Measurements from ENCODE around the gene SIGMAR1. TPM values are rescaled to one million over a fixed set of nuclear protein-coding genes. Genes with fewer than 3 reads are reported as not detected.

SIGMAR1 gene
- total RNA-seq, 1 experiment from 2014 or later, result 165 TPM

GRCh38 chr9:34675869-34676268 is 38.3 kb upstream of the SIGMAR1 start:
- ChIA-PET CTCF (interaction anchor here (1.1 to 1.4 kb wide), 2 partner anchors 27 to 42 kb away, joined by 3 to 5 read pairs; no protein-coding TSS in a partner anchor), POLR2A (ENCODE audit: low non-redundant PET) (no interaction called here)
- Histone ChIP-seq H3K4me1 (ENCODE audit: insufficient read depth, low read length, poor library complexity, severe bottlenecking) (no peaks in the 10 kb centered on the region), H3K4me3 (ENCODE audit: low read depth, low read length, poor library complexity, severe bottlenecking) (no peak overlapping the region), H3K9me3 (ENCODE audit: low read depth, low read length, poor library complexity, severe bottlenecking) (no peaks in the 10 kb centered on the region), H3K27me3 (replicated peaks; ENCODE audit: insufficient read depth, low read depth, low read length, poor library complexity) (no peaks in the 10 kb centered on the region), H3K36me3 (ENCODE audit: insufficient read depth, low read length, poor library complexity, severe bottlenecking) (no peaks in the 10 kb centered on the region), H3K27ac (ENCODE audit: low read depth, low read length, poor library complexity, severe bottlenecking) (no peak overlapping the region)
- BruUV-seq (replicated peaks), result no TSS peak
- no peak for TF ChIP-seq CTCF (conservative IDR thresholded peaks at IDR 0.05; ENCODE audit: low read depth, low read length)
- no peak for TF ChIP-seq EZH2 (IDR thresholded peaks at IDR 0.05; ENCODE audit: borderline replicate concordance, low read depth, low read length, poor library complexity, severe bottlenecking)
- no peak for DNase-seq (ENCODE audit: low spot score)
- intact Hi-C loops (cut with micrococcal nuclease; ENCODE audit: unreplicated experiment), result loop anchor here (2.0 kb wide), 1 partner anchor 27 kb away; no protein-coding TSS in a partner anchor

DNA sequence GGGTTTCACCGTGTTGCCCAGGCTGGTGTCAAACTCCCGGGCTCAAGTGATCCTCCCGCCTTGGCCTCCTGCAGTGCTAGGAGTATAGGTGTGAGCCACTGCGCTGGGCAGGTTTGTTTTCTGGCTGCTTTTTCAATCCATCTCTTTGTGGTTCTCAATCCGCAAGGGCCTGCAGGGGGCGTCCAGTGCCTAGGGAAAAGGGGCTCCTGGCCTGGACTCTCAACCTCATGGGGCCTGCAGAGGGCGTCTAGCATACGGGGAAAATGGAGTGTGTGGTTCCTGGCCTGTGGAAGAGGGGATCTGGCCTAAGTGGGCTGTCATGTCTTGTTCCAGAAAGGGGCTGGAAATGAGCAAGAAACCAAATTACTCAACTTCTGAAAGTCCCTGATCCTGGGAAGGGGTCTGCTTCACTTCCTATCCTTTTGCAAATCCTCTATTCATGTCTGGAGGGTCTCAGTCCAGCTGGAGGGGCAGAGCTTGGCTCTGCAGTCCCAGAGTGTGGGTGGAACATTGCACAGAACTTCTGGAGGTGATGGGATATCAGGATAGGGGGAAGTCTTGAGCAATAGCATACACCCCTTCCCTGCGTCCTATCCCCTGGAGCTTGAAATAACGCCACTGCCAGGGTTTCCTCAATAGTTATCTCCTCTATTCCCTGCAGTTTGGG is 37.6 kb upstream of the SIGMAR1 start:
- peak; percentile 88 for TF ChIP-seq CTCF (conservative IDR thresholded peaks at IDR 0.05; ENCODE audit: low read depth, low read length)
- TF ChIP-seq EZH2 (IDR thresholded peaks at IDR 0.05; ENCODE audit: borderline replicate concordance, low read depth, low read length, poor library complexity, severe bottlenecking), result no peak
- Histone ChIP-seq H3K4me3 (ENCODE audit: low read depth, low read length, poor library complexity, severe bottlenecking) (no peak overlapping the region), H3K27me3 (replicated peaks; ENCODE audit: insufficient read depth, low read depth, low read length, poor library complexity) (no peaks in the 10 kb centered on the region), H3K9me3 (ENCODE audit: low read depth, low read length, poor library complexity, severe bottlenecking) (no peaks in the 10 kb centered on the region), H3K27ac (ENCODE audit: low read depth, low read length, poor library complexity, severe bottlenecking) (no peak overlapping the region), H3K36me3 (ENCODE audit: insufficient read depth, low read length, poor library complexity, severe bottlenecking) (no peaks in the 10 kb centered on the region), H3K4me1 (ENCODE audit: insufficient read depth, low read length, poor library complexity, severe bottlenecking) (no peaks in the 10 kb centered on the region)
- intact Hi-C loops (cut with micrococcal nuclease; ENCODE audit: unreplicated experiment), result loop anchor here (2.0 kb wide), 1 partner anchor 28 kb away; no protein-coding TSS in a partner anchor
- CTCF ChIA-PET, result interaction anchor here (1.1 to 1.4 kb wide), 2 partner anchors 27 to 41 kb away, joined by 3 to 5 read pairs; no protein-coding TSS in a partner anchor
- BruUV-seq (replicated peaks), result no TSS peak
- POLR2A ChIA-PET (ENCODE audit: low non-redundant PET), result no interaction called here
- peak; percentile 88 for DNase-seq (ENCODE audit: low spot score)

DNA sequence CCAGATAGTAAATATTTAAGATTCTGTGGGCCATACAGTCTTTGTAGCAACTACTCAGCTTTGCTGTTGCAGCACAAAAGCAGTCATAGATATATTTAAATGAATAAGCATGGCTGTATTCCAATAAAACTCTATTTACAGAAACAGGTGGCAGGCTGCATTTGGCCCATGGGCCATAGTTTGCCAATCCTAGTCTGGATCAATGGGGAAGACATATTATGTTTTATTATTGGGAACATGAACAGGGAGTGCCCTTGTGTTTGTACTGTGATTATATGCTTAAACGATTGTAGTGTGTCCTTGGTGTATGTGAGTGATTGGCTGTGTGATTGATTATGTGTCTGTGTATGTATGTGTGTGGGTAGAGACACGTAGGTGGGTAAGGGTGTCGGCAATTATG is 36.9 kb upstream of the SIGMAR1 start:
- Histone ChIP-seq H3K27ac (ENCODE audit: low read depth, low read length, poor library complexity, severe bottlenecking) (no peak overlapping the region), H3K36me3 (ENCODE audit: insufficient read depth, low read length, poor library complexity, severe bottlenecking) (no peaks in the 10 kb centered on the region), H3K4me3 (ENCODE audit: low read depth, low read length, poor library complexity, severe bottlenecking) (no peak overlapping the region), H3K4me1 (ENCODE audit: insufficient read depth, low read length, poor library complexity, severe bottlenecking) (no peaks in the 10 kb centered on the region), H3K9me3 (ENCODE audit: low read depth, low read length, poor library complexity, severe bottlenecking) (no peaks in the 10 kb centered on the region), H3K27me3 (replicated peaks; ENCODE audit: insufficient read depth, low read depth, low read length, poor library complexity) (no peaks in the 10 kb centered on the region)
- DNase-seq (ENCODE audit: low spot score), result no peak
- CTCF ChIA-PET, result interaction anchor here (0.6 to 1.4 kb wide), 2 partner anchors 28 to 314 kb away, joined by 5 read pairs; no protein-coding TSS in a partner anchor
- POLR2A ChIA-PET (ENCODE audit: low non-redundant PET), result no interaction called here
- TF ChIP-seq EZH2 (IDR thresholded peaks at IDR 0.05; ENCODE audit: borderline replicate concordance, low read depth, low read length, poor library complexity, severe bottlenecking) (no peak), CTCF (conservative IDR thresholded peaks at IDR 0.05; ENCODE audit: low read depth, low read length) (no peak)
- no TSS peak for BruUV-seq (replicated peaks)
- intact Hi-C loops (cut with micrococcal nuclease; ENCODE audit: unreplicated experiment), result loop anchor here (2.0 kb wide), 1 partner anchor 28 kb away; no protein-coding TSS in a partner anchor
